NCI-H2029 treated with DMSO at 0.1 percent for 48 hours (cell line): ENCODE results near the gene CUZD1.

Experiments
- DNase-seq: peaks from one replicate; lab custom pipeline; 2025; lab: John Stamatoyannopoulos, UW

Gene CUZD1

DNA sequence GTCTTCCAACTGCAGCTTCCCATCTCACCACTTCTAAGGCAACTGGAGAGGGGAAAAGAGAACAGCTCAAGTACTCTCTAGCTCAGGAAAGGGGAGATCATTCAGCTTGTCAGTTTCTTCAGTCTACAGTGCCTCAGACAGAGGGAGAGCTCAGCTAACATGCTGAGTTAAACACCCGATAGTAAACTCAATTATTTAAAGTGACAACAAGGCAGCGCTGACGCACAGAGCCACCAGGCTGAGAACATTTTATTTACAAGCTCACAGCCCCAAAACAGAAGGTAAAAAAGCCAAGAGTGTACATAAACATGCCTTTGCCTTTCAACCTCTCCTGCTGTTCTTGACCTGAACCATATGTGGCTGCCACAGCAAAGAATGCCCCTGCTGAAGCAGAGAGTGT, 10.1 kb upstream of the CUZD1 start:
- no peak for DNase-seq

DNA sequence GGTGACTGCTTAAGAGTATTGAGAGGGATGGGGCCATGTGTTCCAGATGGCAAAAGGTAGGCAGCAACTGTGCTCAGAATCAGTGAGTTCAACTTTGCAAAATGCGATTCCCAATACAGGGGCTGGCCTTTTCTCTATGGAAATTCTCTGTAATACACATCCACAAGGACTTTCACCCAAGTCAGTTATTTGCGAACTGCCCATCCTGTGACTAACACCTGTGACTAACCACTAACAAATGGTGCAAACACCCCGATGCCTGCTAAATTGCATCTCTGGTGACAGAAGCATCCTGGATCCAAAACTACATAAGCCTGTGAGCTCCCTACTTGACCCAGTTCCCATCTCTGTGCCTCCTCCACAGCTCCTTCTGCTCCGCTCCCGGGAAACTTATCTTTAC, 9.0 kb upstream of the CUZD1 start:
- DNase-seq = no peak

DNA sequence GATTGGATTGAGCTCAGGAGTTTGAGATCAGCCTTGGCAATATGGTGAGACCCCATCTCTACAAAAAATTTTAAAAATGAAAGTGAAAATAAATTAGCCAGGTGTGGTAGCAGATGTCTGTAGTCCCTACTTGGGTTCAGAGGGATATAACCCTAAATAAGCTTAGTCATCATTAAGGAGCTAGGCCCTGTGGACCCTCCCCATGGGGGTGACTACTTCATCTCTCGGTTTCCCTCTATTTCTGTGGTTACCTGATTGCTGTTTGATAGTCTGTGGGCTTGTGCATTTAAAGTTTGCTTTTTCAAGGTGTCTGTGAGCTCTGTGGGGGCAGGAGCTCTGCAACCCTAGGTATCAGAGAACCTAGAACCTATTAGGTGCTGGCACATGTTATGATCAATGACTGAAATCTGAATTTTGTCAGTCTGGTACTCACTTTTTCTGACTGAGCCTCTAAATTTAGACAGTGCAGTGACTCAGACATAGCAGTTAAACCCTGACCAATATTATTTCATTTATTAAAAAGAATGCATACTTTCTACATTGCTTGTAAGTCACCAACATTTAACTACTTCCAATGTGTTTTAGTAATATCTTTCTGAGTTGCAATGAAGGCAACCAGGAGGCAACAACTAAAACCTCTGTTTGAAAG, 8.1 kb upstream of the CUZD1 start:
- no peak for DNase-seq

DNA sequence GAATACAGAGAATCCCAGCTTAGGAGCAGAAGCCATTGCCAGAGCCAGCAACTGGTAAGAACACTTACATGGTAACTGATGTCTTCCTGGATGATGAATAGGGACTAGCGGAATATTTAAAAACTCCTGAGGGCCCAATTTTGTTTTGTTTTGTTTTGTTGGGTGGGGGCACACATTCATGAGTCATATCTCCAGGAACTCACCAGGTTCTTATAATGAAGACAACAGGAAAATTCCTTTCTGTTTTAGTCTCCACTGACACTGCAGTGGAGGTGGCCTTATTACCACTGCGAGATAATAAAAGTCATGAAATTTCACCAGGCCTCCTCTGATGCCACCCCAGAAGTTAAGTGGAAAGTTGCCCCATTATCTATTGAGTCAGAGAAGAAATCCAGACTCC, 6.6 kb upstream of the CUZD1 start:
- no peak for DNase-seq

DNA sequence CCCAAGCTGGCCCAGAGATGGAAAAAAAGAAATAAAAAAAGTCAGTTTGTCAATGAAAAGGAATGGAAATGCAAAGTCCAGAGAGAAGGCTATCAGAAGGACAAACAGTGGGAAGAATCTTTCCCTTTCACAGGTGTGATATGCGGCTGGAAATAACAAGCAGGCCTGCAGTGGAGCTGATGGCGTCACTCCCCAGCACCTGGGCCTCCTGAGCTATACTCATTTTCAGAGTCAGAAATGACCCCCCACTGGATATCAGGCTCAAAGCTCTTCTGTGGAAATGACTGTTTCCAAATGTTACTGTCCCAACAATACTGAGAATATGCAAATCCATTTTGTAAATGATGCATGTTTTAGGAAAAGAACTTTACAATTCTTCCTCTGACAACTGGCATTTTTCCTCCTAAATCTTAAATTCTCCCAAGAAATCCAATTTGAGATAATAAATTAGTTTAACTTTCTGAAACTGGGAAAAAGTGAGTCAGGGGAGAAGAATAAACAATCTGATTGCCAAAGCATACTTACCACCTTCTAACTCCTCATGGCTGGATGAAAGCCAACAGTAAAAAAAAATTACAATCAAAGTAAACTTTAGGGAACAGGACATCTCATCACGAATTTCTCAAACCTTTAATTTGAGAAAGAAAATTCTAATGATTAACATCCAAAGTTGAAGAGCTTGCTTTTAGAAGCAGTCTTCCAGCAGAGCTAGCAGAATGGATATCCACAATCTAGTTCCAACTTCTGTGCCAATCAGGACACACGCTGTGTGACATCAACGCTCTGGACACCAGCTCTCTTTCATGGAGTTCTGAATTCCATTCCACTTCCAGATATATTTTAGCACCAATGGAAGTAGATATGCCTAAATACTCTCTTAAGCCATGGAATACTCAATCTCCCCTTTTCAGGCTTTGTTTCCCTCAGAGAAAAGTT, 5.3 kb upstream of the CUZD1 start:
- DNase-seq = no peak

DNA sequence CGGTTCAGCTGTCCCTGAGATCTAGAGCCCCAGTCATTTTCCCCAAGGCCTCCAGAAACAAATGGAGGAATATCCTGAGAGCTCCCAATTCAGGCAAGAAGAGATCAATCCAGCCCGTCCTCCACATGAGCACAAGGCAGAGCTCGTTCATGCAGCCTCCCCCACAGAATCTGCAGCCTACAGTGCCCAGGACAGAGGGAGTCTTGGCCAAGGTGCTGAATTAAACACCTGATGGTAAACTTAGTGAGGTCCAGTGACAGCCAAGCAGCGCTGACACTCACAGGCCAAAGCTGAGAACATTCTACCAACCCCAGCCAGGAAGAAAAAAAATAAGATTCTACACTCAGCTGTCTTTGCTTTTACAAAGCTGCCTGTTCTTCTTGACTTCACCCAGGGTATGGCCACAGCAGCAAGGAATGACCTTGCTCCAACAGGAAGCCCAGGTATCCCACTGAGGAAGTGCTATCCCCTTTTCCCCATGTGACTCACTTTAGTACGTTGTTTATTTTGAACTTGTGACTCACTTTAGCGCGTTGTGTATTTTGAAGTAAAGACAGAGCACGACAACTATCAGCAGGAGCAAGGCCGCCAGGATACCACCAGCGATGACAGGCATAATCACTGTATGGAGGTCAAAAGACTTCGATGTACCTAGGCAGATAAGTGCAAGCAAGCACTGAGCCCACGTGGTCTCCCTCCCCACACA, 4.4 kb upstream of the CUZD1 start:
- DNase-seq = no peak

DNA sequence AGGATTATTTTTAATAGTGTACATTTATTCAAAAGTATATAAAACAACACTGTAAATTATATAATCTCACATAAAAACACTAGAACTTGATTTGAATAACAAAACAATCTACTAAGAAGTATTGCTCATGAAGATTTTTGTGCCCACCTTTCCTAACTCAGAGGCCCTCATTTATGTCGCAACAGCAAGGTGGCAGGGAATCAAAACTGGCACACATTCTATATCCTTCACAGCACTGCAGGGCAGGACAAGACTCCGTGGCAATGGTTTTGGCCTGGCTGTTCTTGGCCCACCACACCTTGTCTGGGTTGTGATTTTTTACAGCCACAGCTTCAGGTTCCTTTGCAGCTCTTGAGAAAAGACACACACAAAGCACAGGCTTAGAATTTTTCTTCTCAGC, 3.4 kb upstream of the CUZD1 start:
- DNase-seq = no peak

DNA sequence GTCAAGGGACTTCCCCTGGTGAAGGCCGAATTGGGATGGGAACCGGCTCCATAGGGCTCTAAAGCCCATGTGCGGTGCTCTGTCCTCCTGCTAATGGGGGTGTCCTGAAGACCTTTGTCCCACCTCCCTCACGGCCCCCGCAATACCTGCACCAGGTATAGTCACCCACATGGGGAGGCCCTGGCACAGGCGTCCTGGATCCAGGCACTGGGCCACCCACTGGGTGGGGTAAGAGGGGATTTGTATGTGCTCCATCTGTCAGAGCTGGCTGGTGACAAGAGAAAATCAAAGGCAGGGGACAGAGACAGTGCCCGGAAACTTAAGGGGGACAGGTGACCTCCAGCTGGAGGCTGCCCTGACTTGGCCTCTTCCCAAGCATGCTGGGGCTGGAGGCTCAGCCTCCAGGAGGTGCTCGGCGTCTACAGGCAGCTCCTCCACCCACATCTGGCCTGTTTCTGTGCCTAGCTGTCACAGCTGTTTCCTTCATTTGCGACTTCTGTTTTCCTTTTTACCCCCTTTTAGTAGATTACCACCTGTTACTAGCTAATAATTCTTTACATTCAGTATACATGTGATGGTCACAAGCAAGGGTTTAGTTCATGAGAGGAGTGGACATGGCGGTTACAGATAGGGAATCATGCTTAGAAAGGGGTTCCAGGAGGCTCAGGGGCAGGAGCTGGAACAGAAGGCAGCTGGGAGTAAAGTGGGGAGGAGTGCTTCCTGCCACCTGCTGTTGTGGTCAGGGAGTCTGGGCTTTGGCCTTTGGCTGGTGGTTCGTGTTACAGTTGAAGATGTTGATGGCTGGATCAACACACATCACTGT, 2.3 kb upstream of the CUZD1 start:
- DNase-seq = peak; percentile 66

DNA sequence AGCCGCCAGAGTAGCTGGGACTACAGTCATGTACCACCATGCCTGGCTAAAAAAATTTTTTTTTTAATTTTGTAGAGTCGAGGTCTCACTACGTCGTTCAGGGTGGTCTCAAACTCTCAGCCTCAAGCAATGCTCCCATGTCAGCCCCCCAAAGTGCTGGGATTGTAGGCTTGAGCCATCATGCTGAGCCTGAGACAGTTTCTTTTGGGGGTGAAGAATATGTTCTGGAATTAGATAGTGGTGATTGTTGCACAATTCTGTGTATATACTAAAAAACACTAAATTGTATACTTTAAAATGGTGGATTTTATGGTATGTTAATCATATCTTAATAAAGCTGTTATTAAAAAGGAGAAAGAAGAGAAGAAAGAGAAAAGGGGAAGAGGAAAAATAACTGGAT, 1.5 kb downstream of the CUZD1 start:
- no peak for DNase-seq

DNA sequence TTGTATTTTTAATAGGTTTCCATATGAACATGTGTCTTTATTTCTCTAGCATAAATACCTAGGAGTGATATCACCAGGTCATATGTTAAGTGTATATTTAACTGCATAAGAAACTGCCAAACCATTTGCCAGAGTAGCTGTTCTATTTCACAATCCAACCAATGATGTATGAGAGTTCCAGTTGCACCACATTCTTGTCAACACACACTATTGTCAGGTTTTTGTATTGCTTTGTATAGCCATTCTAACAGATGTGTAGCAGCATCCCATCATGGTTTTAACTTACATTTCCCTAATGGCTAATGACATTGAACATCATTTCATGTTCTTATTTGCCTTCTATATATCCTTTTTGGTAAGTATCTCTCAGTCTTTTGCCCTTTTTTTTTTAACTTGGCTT, 4.1 kb downstream of the CUZD1 start:
- no peak for DNase-seq

DNA sequence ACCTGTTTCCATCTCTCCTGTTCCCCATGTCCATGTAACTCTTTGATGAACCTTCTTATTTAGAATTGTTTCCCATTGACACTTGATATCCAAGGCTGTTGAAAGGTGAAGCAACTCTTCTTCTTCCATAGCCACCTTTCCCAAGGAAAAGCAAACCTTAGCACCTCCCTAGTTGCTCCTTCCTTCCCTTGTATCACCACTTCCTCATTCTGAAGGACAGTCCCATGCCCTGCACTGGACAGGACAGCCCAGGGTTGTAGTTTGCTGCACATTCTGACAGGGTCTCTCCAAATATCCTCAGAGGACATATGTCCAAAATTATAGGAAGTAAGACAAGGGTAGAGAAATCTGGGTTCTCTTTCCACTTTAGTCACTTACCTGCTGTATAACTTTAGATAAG, 6.2 kb downstream of the CUZD1 start:
- DNase-seq = no peak

DNA sequence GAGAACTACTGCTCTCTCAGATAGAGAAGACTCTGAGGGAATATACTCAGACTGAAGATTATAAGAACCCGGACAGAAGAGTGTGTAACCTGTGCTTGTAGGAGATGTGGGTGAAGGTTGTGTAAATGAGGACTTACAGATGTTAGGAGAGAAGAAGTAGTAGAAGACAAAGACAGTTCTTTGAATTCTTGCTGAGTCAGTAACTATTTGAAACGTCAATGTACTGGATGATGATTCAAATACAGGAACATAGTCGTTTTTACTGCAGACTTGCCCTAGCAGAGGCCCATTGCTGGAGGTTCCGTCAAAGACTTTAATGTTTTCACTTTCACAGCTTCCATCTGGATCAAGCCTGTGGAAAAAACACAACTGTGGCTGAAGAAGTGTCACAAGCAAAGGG, 6.8 kb downstream of the CUZD1 start:
- no peak for DNase-seq

DNA sequence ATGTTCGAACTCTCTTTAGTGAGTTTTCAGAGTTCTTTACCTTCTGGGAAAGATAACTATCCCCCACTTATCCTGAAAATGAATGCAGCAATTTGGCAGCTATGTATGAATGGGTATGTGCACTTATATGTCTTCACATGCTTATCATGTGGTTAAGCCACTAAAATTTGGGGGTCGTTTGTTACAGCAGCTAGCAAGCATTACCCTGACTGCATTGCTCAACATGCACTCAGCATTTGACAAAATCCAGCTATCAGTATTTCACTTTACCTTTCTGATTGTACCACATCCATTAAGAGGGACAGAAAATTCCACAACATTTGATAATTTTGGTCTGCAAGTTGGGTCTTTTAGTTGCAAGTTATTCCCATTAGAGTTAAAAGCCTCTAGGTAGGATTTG, 9.7 kb downstream of the CUZD1 start:
- no peak for DNase-seq

DNA sequence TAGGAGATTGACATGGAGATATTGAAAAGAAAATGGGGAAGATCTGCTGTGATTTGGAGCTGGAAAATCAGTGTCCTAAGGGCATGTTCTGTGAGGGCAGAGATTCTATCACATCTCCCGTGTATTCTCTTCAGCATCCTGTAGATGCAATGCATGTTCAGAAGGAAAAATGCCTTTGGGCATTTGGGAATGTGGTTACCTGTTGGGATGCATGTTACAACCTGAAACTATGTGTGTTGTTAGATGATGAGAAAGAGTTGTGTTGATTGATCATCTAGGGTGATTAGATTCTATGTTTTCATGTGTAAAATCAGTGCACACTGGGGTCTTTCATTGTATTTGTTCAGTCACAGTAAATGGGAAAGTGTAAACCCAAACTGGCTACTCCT, 14.7 kb downstream of the CUZD1 start:
- no peak for DNase-seq

DNA sequence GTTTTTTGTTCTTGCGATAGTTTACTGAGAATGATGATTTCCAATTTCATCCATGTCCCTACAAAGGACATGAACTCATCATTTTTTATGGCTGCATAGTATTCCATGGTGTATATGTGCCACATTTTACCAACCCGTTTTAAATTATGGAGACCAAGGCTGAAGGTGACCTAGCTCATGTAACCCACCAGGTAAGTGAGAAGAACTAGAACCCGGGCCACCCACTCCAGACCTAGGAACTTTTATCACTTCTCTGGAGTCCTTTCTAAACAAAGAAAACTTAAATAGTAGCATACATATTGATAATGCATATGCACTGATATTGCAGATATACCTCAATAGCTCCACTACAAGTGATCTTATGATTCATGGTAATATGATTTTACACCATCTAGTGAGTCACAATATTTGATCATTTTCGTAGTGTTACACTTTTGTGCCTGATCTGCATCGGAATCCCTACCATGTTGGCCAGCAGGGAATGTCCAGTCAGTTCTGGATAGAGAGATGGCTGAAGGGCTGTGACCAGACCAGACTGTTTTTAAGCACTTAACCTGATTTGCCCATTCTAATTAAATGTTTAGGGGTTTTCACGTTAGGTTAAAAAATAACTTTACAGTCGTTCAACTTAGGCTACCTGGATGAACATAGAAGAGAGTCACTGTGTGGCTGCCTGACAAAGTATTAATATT, 15.2 kb downstream of the CUZD1 start:
- DNase-seq = no peak

DNA sequence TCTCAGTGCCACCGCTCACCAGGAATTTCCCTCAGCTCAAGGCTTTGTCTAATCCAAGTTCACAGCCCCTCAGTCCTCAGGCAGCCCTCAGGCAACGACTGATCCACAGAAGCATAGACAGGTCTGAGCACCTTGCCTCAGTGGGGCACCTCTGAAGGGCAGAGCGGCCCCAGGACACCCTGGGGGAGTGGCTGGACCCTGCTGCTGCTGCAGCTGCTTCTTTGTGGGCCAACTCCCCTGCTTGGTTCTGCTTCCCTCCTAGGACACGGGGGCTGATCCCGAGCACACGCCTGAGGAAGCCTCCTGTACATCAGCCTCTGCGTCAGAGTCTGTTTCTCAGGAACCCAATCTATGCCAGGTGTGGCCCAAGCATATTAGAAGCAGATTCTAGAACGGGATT, 16.2 kb downstream of the CUZD1 start:
- no peak for DNase-seq

DNA sequence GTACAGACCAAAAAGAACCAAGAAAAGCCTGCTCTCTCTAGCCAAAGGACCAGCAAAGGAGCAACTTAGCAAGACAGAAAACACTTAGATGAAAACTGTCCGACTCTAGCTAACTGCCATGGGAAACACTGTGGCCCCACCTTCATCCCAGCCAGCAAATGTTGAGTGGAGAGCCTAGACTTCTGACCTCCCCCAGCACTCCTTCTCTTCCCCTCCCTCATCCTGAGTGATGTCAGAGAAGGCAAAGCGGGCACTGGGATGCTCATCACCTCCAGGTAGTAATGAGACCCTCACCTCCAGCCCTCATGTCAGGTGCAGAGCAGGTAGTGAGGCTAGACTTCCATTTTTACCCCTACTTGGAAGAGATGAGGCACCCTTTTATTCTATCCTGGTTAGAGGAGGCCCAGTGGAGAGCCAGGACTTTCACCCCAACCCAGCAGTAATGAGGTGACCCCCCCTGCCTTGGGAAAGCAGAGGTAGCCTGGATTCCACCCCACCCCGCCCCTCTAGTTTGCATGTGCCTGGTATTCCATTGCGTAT, 16.9 kb downstream of the CUZD1 start:
- no peak for DNase-seq

DNA sequence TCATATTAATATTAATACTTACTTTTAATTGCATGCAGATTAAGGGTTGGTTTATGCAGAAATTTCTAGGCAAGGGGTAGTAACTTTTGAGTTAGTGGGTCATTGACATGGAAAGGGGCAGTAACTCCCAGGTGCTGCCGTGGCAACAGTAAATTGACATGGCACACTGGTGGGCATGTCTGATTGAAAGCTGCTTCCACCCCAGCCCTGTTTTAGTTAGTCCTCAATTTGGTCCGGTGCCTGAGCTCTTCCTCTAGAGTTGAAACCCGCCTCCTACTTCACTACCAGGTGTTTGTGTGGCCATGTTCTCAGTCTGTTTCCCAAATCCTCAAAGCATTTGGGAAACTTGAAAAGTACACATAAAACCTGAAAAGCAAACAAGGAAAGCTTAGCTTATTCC, 18.4 kb downstream of the CUZD1 start:
- DNase-seq = no peak

DNA sequence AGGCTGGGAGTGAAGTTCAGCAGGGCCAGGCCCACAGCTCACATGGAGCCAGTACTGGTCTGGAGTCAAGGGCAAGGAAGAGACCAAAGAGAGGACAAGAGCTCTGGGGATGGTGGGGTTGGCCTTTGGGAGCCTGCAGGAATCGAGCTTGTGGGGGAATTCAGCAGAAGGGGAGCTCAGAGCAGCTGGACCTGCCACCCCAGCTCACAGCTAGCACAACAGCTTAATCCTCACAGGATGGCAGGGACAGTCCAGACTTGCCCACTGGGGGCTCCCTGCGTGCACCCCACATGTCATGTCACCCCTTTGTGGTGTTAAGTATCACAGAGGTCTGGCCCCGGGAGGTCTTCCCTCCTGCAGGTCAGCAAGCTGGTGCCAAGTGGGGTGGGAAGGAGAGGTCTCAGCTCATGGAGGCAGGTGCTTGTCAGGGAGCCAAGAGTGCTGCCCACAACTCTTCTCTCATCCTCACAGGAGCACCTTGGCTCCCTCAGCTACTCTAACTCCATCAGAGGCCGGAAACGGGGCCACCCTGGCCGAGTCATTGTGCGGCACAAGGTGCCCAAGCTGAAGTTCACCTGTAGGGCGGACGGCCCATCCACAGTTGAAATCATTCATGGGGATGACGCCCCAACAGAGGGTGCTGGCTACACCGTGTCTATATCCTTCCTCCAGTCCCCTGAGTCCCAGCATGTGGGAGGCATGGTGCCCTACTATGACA, 22.5 kb downstream of the CUZD1 start:
- DNase-seq = no peak

DNA sequence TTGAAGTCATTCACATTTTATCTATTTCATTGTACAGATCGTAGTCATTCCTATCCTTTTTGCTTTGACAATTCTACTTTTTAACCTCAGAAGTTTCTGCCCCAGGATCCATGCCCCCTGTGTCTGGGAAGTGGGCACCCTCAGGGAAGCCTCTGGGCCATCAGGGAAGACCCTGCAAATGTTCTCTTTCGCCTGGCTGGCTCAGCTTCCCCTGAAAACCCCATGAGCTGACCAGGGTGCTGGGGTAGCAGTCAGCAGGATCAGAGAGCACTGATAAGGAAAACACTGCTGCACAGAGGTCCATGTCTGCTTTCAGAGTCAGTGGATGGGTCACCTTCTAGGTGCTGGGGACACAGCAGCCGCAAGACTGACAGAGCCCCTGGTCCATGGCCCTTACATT, 23.8 kb downstream of the CUZD1 start:
- DNase-seq = no peak

DNA sequence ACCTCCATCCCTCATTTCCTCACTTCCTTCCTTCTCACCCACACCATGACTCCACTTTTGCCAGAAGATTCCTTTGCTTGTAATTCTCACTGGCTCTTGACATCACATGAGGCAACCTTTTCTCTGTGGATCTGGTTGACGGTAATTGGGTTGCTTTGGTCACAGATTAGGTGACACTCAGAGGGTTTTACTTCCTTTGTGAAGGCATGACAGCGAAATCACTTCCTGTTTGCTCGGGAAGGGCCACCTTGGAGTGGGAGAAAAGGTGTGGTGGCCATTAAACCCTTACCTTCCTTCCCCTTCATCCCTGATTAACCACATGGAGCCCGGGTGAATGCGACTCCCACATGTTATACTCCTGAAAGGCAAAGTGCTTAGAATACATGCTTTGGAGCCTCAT, 30.2 kb downstream of the CUZD1 start:
- no peak for DNase-seq
